ENCODE data around the gene GTF2E1.

DNA sequence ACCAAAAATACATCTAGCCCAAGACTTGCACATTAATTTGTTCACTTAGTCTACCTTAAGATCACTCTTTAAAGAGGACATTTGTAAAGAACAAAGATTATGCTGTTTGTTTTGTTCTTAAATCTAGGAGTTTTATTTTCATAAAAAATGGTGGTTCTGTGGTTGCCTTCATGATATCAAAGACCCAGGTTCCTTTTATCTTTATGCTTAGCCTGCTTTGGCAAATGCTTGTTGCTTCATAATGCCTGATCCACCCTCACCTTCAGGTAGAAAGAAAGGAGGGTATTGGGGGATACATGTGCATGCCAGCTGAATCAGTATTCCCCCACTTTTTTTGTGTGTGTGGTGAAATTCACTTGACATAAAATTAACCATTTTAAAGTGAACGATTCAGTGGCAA, 48.5 kb downstream of the GTF2E1 start:
- TF ChIP-seq POLR2A (IDR thresholded peaks at IDR 0.05; ENCODE audit: low read depth, low read length) (no peak), POLR2AphosphoS5 (IDR thresholded peaks at IDR 0.05; ENCODE audit: low read depth, low read length) (no peak), SPI1 (IDR thresholded peaks at IDR 0.05; ENCODE audit: low read depth, low read length) (no peak), TAF1 (IDR thresholded peaks at IDR 0.05; ENCODE audit: low read depth, low read length) (no peak), POU2F2 (IDR thresholded peaks at IDR 0.05; ENCODE audit: low read depth, low read length) (no peak), PAX5 (IDR thresholded peaks at IDR 0.05; ENCODE audit: insufficient read depth, low read length, severe bottlenecking) (no peak)
